ENCODE results near the gene GAN.

GAN gene

DNA sequence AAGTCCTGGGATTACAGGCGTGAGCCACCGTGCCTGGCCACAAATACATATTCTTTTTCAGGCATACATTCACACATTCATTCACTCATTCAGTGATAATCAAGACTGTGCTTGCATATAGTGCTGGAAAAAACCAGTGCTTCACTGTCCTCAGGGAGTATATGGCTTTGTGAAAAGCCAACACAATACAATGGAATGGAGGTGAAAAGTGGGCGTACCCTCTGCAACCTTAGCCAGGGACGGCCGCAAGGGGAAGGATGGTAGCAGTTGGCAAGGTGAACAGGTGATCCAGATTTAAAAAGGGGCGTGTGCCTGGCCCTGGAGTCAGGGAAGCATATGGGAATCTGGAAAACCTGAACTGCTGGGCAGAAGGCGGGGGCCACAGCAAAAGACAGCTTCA lies 18.1 kb upstream of the GAN start:
- Histone ChIP-seq H3K27ac (ENCODE audit: low read depth in 2 of 2, low read length in 2 of 2) (no peak overlapping the region), H3K36me3 (ENCODE audit: control insufficient read depth in 2 of 2, insufficient read depth in 2 of 2, low read length in 2 of 2) (no peaks in the 10 kb centered on the region), H3K9me3 (ENCODE audit: control insufficient read depth in 2 of 2, low read length in 2 of 2) (no peaks in the 10 kb centered on the region), H3K9ac (ENCODE audit: low read depth in 1 of 2, low read length in 2 of 2) (no peak overlapping the region), H3K4me3 (ENCODE audit: low read length in 2 of 2) (no peak overlapping the region), H3K27me3 (ENCODE audit: control insufficient read depth in 2 of 2, insufficient read depth in 2 of 2, low read length in 2 of 2) (no peaks in the 10 kb centered on the region), H3K4me1 (ENCODE audit: control insufficient read depth in 2 of 2, insufficient read depth in 2 of 2, low read length in 2 of 2) (peaks cover 8 to 15% of the 10 kb centered on the region in 2 donors)

DNA sequence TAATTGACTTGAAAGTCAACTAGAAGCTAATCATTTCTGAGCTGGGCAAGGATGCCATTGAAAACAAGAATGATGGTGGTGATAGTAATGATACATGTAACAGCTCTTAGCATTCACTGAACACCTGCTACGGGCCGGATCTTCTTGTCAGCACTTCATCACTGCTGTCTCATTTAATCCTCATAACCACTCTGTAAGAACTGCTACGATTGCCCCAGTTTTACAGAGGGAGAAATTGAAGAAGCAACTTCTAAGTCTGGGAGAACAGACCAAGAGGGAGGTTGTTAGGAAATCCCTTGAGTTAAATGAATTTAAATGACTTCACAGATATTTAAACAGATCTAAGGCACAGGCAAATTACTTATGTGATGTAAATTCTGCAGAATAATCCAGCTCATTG lies 7.0 kb upstream of the GAN start:
- Histone ChIP-seq H3K36me3 (ENCODE audit: control insufficient read depth in 2 of 2, insufficient read depth in 2 of 2, low read length in 2 of 2) (no peaks in the 10 kb centered on the region), H3K9me3 (ENCODE audit: control insufficient read depth in 2 of 2, low read length in 2 of 2) (no peaks in the 10 kb centered on the region), H3K4me1 (ENCODE audit: control insufficient read depth in 2 of 2, insufficient read depth in 2 of 2, low read length in 2 of 2) (peaks cover 0 to 2% of the 10 kb centered on the region in 2 donors), H3K27me3 (ENCODE audit: control insufficient read depth in 2 of 2, insufficient read depth in 2 of 2, low read length in 2 of 2) (no peaks in the 10 kb centered on the region), H3K27ac (ENCODE audit: low read depth in 2 of 2, low read length in 2 of 2) (no peak overlapping the region), H3K4me3 (ENCODE audit: low read length in 2 of 2) (no peak overlapping the region), H3K9ac (ENCODE audit: low read depth in 1 of 2, low read length in 2 of 2) (no peak overlapping the region)

DNA sequence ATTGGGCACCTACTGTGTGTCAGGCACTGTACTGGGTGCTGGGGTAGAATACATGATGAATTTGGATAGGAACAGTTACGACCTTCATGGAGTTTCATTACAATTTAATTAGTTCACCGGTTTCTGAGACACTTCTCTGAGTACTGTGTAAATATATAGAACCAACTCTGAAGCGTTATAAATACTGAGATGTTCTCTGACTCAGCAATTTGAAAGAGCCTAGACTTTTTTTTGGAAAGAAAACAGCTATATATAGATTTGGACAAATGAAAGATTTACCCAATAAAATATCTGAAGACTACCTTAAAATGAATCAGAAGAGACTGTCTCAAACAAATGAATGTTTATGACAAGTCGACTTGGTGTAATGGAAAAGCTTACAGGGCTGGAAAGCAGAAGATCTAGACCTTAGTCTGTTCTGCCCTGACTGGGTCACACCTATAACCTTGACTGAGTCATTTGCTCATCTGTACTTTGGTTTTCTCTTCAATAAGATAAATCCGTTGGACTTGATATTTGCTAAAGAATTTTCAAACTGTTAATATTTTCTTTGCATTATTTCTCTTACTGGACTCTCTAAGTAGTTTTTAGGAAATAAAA lies 4.6 kb upstream of the GAN start:
- no peaks in the 10 kb centered on the region for H3K9me3 ChIP-seq (ENCODE audit: control insufficient read depth in 2 of 2, low read length in 2 of 2)

DNA sequence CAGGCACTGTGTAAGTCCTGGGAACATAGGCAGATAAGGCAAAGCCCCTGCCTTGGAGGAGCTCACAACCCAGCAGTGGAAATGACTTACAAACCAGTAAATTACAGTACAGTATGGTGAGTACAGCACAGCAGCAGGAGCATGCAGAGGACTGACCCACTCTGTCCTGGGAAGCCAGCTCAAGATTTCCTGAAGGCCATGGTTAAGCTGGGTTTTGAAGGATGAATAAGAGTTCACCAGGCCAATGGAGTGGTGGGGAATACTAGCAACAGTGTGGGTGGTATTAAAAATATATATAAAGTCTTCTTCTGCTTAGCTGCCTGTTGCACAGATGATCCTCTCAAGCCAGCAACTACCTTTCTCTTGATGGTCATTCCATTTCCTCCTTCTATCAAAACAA lies 3.0 kb upstream of the GAN start:
- no peaks in the 10 kb centered on the region for H3K9me3 ChIP-seq (ENCODE audit: control insufficient read depth in 2 of 2, low read length in 2 of 2)

More for the DNA sequence above, 4.6 kb upstream of the GAN start:
- Histone ChIP-seq H3K27me3 (ENCODE audit: control insufficient read depth in 2 of 2, insufficient read depth in 2 of 2, low read length in 2 of 2) (no peaks in the 10 kb centered on the region), H3K27ac (ENCODE audit: low read depth in 2 of 2, low read length in 2 of 2) (no peak overlapping the region), H3K4me1 (ENCODE audit: control insufficient read depth in 2 of 2, insufficient read depth in 2 of 2, low read length in 2 of 2) (peaks cover 8 to 14% of the 10 kb centered on the region in 2 donors), H3K4me3 (ENCODE audit: low read length in 2 of 2) (no peak overlapping the region), H3K9ac (ENCODE audit: low read depth in 1 of 2, low read length in 2 of 2) (no peak overlapping the region), H3K36me3 (ENCODE audit: control insufficient read depth in 2 of 2, insufficient read depth in 2 of 2, low read length in 2 of 2) (no peaks in the 10 kb centered on the region)

DNA sequence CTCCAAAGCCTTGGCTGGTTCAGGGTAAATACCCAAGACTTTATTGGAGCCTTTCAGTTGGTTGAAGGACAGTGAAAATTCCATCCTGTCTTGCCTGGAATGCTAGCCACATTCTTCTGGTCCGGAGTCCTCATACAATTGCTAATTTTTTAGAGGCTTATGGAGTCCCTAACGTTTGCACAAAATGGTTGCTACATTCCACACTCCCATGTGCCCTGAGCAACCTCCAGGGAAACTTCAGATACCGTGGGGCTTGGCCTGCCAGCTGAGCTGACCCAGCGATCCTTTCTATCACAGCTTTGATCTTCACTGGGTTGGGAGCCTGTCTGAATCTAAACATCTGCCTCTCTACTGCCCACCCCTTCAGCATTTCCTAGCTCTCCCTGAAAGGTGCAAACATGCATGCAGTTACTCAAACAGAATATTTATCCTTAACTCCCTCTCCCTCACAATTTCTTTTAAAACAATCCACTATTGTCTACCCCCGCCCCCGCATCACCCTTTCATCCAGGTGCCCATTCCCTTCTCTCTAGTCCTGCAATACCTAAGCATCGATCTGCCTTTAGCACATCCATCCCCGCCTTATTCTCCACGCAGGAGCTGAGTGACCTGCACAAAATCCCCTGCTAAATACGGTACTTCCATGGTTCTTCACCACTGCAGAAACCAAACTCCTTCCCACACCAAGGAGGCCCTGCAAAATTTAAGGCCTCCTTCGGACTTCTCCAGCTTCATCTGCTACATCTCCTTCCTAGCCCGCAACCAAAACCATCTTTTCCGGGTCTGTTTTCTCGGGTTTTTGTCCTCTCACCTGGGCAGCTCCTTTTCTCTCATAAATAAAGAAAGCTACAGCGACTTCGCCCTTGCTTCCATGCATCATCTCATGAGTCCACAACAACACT lies 810 bp upstream of the GAN start:
- Histone ChIP-seq H3K27me3 (ENCODE audit: control insufficient read depth in 2 of 2, insufficient read depth in 2 of 2, low read length in 2 of 2) (no peaks in the 10 kb centered on the region), H3K9ac (ENCODE audit: low read depth in 1 of 2, low read length in 2 of 2) (peak overlapping the region; percentile 66 to 98), H3K4me1 (ENCODE audit: control insufficient read depth in 2 of 2, insufficient read depth in 2 of 2, low read length in 2 of 2) (peaks cover 12 to 19% of the 10 kb centered on the region in 2 donors), H3K4me3 (ENCODE audit: low read length in 2 of 2) (peak overlapping the region; percentile 85 to 98), H3K9me3 (ENCODE audit: control insufficient read depth in 2 of 2, low read length in 2 of 2) (no peaks in the 10 kb centered on the region), H3K36me3 (ENCODE audit: control insufficient read depth in 2 of 2, insufficient read depth in 2 of 2, low read length in 2 of 2) (no peaks in the 10 kb centered on the region), H3K27ac (ENCODE audit: low read depth in 2 of 2, low read length in 2 of 2) (peak overlapping the region; percentile 52 to 95)

More for the DNA sequence above, 3.0 kb upstream of the GAN start:
- Histone ChIP-seq H3K36me3 (ENCODE audit: control insufficient read depth in 2 of 2, insufficient read depth in 2 of 2, low read length in 2 of 2) (no peaks in the 10 kb centered on the region), H3K4me3 (ENCODE audit: low read length in 2 of 2) (no peak overlapping the region), H3K9ac (ENCODE audit: low read depth in 1 of 2, low read length in 2 of 2) (no peak overlapping the region), H3K4me1 (ENCODE audit: control insufficient read depth in 2 of 2, insufficient read depth in 2 of 2, low read length in 2 of 2) (peaks cover 12 to 19% of the 10 kb centered on the region in 2 donors), H3K27me3 (ENCODE audit: control insufficient read depth in 2 of 2, insufficient read depth in 2 of 2, low read length in 2 of 2) (no peaks in the 10 kb centered on the region), H3K27ac (ENCODE audit: low read depth in 2 of 2, low read length in 2 of 2) (no peak overlapping the region)

DNA sequence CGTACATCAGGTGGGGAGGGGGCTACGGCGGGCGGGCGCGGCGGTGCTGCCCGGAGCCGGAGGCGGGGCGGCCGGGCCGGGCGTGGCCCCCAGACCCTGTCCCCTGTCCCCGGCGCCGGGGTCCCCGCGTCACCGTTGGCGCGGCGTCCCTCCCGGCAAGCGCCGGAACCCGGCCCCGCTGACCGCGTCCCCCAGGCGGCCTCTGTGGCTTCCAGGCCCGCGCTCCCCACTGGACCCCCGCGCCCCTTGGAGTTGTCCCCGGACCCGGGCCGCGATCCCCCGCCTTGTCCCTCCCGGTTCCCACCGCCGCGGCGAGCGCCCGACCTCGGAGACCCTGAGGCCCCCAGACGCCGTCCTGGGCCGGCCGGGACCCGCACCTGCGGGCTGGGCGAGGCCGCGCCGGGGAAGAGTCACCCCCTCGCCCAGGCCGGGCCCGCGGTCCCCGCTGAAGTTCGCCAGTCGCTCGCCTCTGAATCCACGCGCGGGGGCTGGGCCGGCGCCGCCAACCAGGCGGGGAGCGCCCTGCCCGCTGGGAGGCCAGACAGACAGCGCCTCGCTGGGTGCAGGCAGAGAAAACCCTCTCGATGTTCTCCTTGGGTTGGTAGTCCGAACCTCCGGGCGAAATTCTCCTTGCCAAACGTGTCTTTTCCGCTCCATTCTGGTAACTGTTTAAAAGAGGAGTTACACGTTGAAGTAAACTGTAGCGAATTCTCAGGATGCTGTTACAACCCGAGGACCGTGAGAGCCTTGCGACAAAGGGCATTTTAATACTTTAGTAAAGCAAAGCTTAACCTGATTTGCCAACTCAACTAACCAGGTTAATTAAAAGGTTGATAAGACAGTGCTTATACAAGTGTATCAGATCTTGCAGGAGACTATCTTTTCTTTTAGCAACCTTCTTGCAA lies 761 bp downstream of the GAN start:
- H3K9ac ChIP-seq (ENCODE audit: low read depth in 1 of 2, low read length in 2 of 2), result peak overlapping the region; percentile 80 to 98
- peak overlapping the region; percentile 94 to 95 for H3K27ac ChIP-seq (ENCODE audit: low read depth in 2 of 2, low read length in 2 of 2)
- no peaks in the 10 kb centered on the region for H3K27me3 ChIP-seq (ENCODE audit: control insufficient read depth in 2 of 2, insufficient read depth in 2 of 2, low read length in 2 of 2)
- peak overlapping the region; percentile 85 to 98 for H3K4me3 ChIP-seq (ENCODE audit: low read length in 2 of 2)
- H3K36me3 ChIP-seq (ENCODE audit: control insufficient read depth in 2 of 2, insufficient read depth in 2 of 2, low read length in 2 of 2), result no peaks in the 10 kb centered on the region
- H3K9me3 ChIP-seq (ENCODE audit: control insufficient read depth in 2 of 2, low read length in 2 of 2), result no peaks in the 10 kb centered on the region
- H3K4me1 ChIP-seq (ENCODE audit: control insufficient read depth in 2 of 2, insufficient read depth in 2 of 2, low read length in 2 of 2), result peaks cover 12 to 19% of the 10 kb centered on the region in 2 donors

DNA sequence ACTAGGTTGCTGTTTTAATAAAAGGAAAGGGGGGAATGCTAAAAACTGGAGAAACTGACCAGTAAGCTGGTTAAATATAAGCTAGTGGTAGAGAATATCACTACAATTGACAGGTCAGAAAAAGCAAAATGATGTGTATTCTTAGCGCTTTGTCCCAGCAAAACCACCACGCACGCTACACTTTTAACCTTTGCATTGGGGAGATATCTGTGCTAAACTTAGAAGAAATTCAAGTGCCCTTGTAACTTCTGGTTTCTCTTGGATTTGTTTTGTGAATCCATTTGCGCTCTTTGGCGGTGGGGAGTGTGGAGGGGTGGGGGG lies 1.4 kb downstream of the GAN start:
- H3K4me3 ChIP-seq (ENCODE audit: low read length in 2 of 2), result peak overlapping the region; percentile 85 to 98
- H3K27ac ChIP-seq (ENCODE audit: low read depth in 2 of 2, low read length in 2 of 2), result peak overlapping the region; percentile 94 to 95
- no peaks in the 10 kb centered on the region for H3K36me3 ChIP-seq (ENCODE audit: control insufficient read depth in 2 of 2, insufficient read depth in 2 of 2, low read length in 2 of 2)
- H3K4me1 ChIP-seq (ENCODE audit: control insufficient read depth in 2 of 2, insufficient read depth in 2 of 2, low read length in 2 of 2), result peaks cover 12 to 19% of the 10 kb centered on the region in 2 donors
- no peaks in the 10 kb centered on the region for H3K9me3 ChIP-seq (ENCODE audit: control insufficient read depth in 2 of 2, low read length in 2 of 2)
- H3K9ac ChIP-seq (ENCODE audit: low read depth in 1 of 2, low read length in 2 of 2), result peak overlapping the region; percentile 80 to 98
- H3K27me3 ChIP-seq (ENCODE audit: control insufficient read depth in 2 of 2, insufficient read depth in 2 of 2, low read length in 2 of 2), result no peaks in the 10 kb centered on the region

DNA sequence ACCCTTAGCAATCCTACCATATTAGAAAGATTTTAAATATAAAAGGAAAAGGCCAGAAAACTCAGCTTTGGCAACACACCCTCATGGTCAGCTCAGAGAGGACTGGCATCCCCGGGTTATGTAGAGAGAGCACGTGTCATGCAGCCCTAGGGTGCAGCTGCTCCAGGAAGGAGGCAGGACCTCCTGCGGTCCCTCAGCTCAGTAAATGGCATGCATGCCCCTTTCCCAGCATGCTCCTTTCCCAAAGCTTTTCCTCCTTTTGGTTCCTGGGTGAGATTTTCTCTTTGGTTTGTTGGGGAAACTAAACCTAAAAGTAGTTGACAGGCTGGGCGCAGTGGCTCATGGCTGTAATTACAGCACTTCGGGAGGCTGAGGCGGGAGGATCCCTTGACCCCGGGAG lies 3.9 kb downstream of the GAN start:
- Histone ChIP-seq H3K36me3 (ENCODE audit: control insufficient read depth in 2 of 2, insufficient read depth in 2 of 2, low read length in 2 of 2) (no peaks in the 10 kb centered on the region), H3K4me1 (ENCODE audit: control insufficient read depth in 2 of 2, insufficient read depth in 2 of 2, low read length in 2 of 2) (peaks cover 9 to 11% of the 10 kb centered on the region in 2 donors), H3K9me3 (ENCODE audit: control insufficient read depth in 2 of 2, low read length in 2 of 2) (no peaks in the 10 kb centered on the region), H3K27ac (ENCODE audit: low read depth in 2 of 2, low read length in 2 of 2) (no peak overlapping the region), H3K4me3 (ENCODE audit: low read length in 2 of 2) (no peak overlapping the region), H3K27me3 (ENCODE audit: control insufficient read depth in 2 of 2, insufficient read depth in 2 of 2, low read length in 2 of 2) (no peaks in the 10 kb centered on the region), H3K9ac (ENCODE audit: low read depth in 1 of 2, low read length in 2 of 2) (no peak overlapping the region)

DNA sequence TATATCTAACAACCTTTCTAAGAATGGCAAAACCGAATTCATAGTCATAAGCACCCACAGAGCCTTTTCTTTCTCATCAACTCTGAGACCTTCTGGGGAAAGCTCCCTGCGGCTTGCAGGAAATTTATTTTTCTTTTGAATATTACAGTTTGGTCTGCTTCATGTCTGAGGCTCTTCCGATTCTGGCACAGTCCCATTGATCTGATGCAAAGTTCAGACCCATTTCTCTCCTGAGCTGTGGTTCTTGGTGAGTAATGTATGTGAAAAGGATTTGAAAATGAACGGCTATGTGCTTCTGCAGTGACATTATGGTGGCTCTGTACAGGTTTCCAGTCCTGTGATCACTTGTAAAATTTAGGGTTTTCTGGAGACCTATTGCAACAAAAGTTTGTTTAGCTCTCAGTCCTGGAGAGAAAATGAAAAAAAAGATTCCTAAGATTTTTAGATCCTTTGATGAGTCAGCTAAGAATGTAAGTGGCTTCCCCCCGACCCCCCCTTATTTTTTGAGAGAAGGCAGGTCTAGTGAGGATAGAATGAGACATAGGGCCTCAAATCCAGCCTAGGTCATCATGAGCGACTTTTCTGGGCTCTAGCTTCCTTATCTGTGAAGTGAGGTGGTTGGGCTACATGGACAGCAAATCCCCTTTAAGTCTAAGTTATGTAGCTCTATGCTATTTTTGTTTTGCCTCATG lies 4.6 kb downstream of the GAN start:
- no peak overlapping the region for H3K27ac ChIP-seq (ENCODE audit: low read depth in 2 of 2, low read length in 2 of 2)
- H3K4me1 ChIP-seq (ENCODE audit: control insufficient read depth in 2 of 2, insufficient read depth in 2 of 2, low read length in 2 of 2), result peaks cover 4 to 5% of the 10 kb centered on the region in 2 donors
- no peaks in the 10 kb centered on the region for H3K27me3 ChIP-seq (ENCODE audit: control insufficient read depth in 2 of 2, insufficient read depth in 2 of 2, low read length in 2 of 2)
- no peak overlapping the region for H3K4me3 ChIP-seq (ENCODE audit: low read length in 2 of 2)
- no peaks in the 10 kb centered on the region for H3K9me3 ChIP-seq (ENCODE audit: control insufficient read depth in 2 of 2, low read length in 2 of 2)
- H3K36me3 ChIP-seq (ENCODE audit: control insufficient read depth in 2 of 2, insufficient read depth in 2 of 2, low read length in 2 of 2), result no peaks in the 10 kb centered on the region
- H3K9ac ChIP-seq (ENCODE audit: low read depth in 1 of 2, low read length in 2 of 2), result no peak overlapping the region

Measured in mucosa of rectum (tissue), 2 donors.